ENCODE data around the gene HSPD1. TPM values are rescaled to one million over a fixed set of nuclear protein-coding genes. Genes with fewer than 3 reads are reported as not detected.
A peak's percentile ranks its signal among the peaks of the same experiment; 100 is the strongest.
"Not testable (repeated sequence)": the region's sequence is repeated elsewhere in the genome, so short reads cannot be mapped to it uniquely, and the experiment has no call there.

Gene HSPD1
- total RNA-seq, 4 donors from 2014 or later: 76.8 to 258 (median 161) TPM

DNA sequence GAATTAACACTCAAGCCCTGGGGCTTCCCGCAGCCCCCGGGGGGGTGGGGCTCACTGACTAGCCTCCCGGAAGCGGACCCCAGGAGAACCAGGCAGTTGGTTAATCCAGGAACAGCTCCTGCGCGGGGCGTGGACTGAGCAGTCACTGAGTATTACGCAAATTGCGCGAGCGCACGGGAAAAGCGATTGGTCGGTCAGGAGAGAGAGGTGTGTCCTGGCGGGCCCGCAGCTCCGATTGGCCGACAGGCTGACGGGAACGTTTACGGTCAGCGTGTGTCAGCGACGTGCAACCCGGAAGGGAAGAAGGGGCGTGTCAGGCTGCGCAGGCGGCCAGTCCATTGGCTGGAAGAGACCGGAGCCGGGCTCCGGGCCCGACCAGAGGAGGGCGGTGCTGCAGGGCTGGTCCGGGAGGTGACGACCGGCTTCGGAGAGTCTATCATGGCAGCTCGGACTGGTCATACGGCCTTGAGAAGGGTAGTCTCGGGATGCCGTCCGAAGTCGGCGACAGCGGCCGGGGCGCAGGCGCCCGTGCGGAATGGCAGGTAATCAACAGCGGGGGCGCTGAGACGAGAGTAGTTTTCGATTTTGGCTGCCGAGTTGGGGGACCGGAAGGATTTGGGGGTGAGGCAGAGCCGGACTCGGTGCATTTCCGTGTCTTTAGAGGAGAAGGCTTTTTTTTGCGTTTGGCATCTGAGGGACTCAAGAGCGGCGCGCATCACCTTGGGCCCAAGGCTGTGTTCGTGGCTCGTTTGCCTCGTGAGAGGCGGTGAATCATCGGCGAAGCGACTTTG is 46.3 kb downstream of the HSPD1 start, which contains the start of gene COQ10B:
Gene COQ10B, plus strand, starts transcription at position 430 of the 791 bp plus-strand sequence. Its CDS starts 9 bp downstream, at position 439.
- Histone ChIP-seq H3K27ac (peak within 1 kb of the TSS; percentile 98 to 99), H3K4me3 (peak within 1 kb of the TSS; percentile 89 to 96), H3K36me3 (no peaks in the 10 kb centered on the region), H3K27me3 (no peaks in the 10 kb centered on the region), H3K4me1 (peaks cover 0 to 11% of the 10 kb centered on the region in 2 donors), H3K9me3 (no peaks in the 10 kb centered on the region)
- DNase-seq: peak; percentile 99
- intact Hi-C loops (cut with DNase I; ENCODE audit: low total_unique reads): no loop called here
- TF ChIP-seq CTCF (IDR thresholded peaks at IDR 0.05) (peak in 3 of 4 experiments; percentile 34 to 39 (median 37)), POLR2A (IDR thresholded peaks at IDR 0.05) (peak; percentile 88 to 89)

DNA sequence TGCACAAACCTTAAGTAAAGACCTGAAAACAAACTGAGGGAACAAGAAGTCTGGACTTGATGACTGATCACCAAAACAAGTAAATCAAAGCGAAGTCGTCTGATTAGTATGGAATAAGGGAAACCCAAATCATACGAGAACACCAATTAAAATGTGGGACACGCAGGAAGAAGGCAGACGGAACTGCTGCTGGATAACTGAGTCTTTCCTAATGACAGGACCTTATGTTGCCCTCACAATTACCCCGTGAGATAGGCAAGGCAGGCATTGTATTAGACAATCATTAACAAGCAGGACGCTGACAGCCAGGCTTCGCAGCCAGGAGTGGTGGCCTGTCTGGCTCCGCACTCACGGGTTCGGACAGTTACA is 46.9 kb downstream of the HSPD1 start:
- no peak for DNase-seq
- H3K27ac ChIP-seq: peak overlapping the region; percentile 91 to 97
- H3K36me3 ChIP-seq: no peaks in the 10 kb centered on the region
- no peaks in the 10 kb centered on the region for H3K27me3 ChIP-seq
- TF ChIP-seq CTCF (IDR thresholded peaks at IDR 0.05): no peak
- TF ChIP-seq POLR2A (IDR thresholded peaks at IDR 0.05): no peak
- no peaks in the 10 kb centered on the region for H3K9me3 ChIP-seq
- peak overlapping the region; percentile 51 to 88 for H3K4me3 ChIP-seq
- peaks cover 0 to 11% of the 10 kb centered on the region in 2 donors for H3K4me1 ChIP-seq
- intact Hi-C loops (cut with DNase I; ENCODE audit: low total_unique reads): no loop called here

GRCh38 chr2:197450935-197451358 is 48.7 kb downstream of the HSPD1 start:
- DNase-seq; H3K4me3 ChIP-seq; intact Hi-C loops (cut with DNase I; ENCODE audit: low total_unique reads); H3K27ac ChIP-seq; H3K36me3 ChIP-seq; H3K27me3 ChIP-seq; H3K9me3 ChIP-seq: not testable (repeated sequence)
- peaks cover 0 to 11% of the 10 kb centered on the region in 2 donors for H3K4me1 ChIP-seq

DNA sequence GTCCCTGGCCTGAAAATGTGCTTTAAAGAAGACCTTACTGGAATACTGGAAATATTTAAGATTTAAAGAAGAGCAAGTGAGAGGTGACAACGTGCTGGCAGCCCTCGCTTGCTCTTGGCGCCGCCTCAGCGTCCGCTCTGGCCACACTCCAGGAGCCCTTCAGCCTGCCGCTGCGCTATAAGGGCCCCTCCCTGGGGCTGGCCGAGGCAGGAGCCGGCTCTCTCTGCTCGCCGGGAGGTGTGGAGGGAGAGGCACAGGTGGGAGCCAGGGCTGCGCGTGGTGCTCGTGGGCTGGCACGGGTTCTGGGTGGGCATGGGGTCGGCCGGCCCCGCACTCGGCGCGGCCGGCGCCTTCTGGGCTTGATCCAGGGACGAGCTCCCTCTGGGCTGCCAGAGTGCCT is 49.2 kb downstream of the HSPD1 start:
- H3K36me3 ChIP-seq: no peaks in the 10 kb centered on the region
- H3K27me3 ChIP-seq: no peaks in the 10 kb centered on the region
- no peak for TF ChIP-seq POLR2A (IDR thresholded peaks at IDR 0.05)
- no peak for TF ChIP-seq CTCF (IDR thresholded peaks at IDR 0.05)
- DNase-seq: no peak
- intact Hi-C loops (cut with DNase I; ENCODE audit: low total_unique reads): no loop called here
- peaks cover 0 to 11% of the 10 kb centered on the region in 2 donors for H3K4me1 ChIP-seq
- no peak overlapping the region for H3K4me3 ChIP-seq
- H3K9me3 ChIP-seq: no peaks in the 10 kb centered on the region
- H3K27ac ChIP-seq: no peak overlapping the region

- TF ChIP-seq POLR2A (IDR thresholded peaks at IDR 0.05) (no peak), CTCF (IDR thresholded peaks at IDR 0.05) (no peak)
- H3K27ac ChIP-seq: no peak overlapping the region
- H3K4me3 ChIP-seq: no peak overlapping the region
- DNase-seq: no peak
- no peaks in the 10 kb centered on the region for H3K36me3 ChIP-seq
- no peaks in the 10 kb centered on the region for H3K27me3 ChIP-seq
- no peaks in the 10 kb centered on the region for H3K9me3 ChIP-seq
- no peaks in the 10 kb centered on the region for H3K4me1 ChIP-seq
- intact Hi-C loops (cut with DNase I; ENCODE audit: low total_unique reads): no loop called here
Measured at GRCh38 chr2:197446844-197447243, 52.8 kb downstream of the HSPD1 start.

Measured in uterus (tissue), 4 donors.